Measurements from ENCODE around the gene ZC3H6. TPM values are rescaled to one million over a fixed set of nuclear protein-coding genes. Genes with fewer than 3 reads are reported as not detected.

ZC3H6 gene
- total and polyA plus RNA-seq, 2 donors (not counting 1 experiment from before 2014, with no cell fraction given), result 2.8 to 21.9 TPM

DNA sequence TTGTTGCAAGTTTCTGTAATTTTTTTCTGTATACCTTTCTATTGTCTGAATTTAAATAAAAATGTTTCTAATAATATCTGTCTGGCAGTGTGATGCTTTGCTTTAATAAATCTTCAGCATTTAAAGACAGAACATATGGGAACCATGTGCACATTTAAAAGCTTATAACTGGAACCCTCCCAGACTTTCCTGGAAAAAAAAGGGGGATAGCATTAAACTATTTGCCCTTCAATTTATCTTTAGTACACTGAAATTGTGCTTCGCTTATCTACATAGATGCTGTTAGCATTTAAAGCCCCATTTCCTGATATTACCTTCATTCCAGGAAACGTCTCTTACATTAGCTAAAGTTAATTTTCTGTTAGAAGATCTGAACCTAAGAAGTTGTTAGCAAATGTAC lies 64.6 kb downstream of the ZC3H6 start:
- no peak overlapping the region for H3K4me2 ChIP-seq (replicated peaks; ENCODE audit: low read depth, low read length, poor library complexity, severe bottlenecking)
- no peaks in the 10 kb centered on the region for H3K36me3 ChIP-seq (replicated peaks in 1 of 2; ENCODE audit: control extremely low read depth in 1 of 2, control insufficient read depth in 1 of 2, extremely low read depth in 1 of 2, insufficient read depth in 2 of 2, low read length in 1 of 2)
- intact Hi-C loops (cut with micrococcal nuclease), result no loop called here
- H3K79me2 ChIP-seq (ENCODE audit: control insufficient read depth, insufficient read depth, low read length), result no peaks in the 10 kb centered on the region
- no peaks in the 10 kb centered on the region for H3K27me3 ChIP-seq (replicated peaks in 1 of 4; ENCODE audit: control extremely low read depth in 1 of 4, control insufficient read depth in 3 of 4, insufficient read depth in 4 of 4, low read length in 3 of 4)
- DNase-seq (no peak), ATAC-seq (ENCODE audit: low read depth) (no peak)
- no peak overlapping the region for H3K9ac ChIP-seq (ENCODE audit: low read length)
- no peak for TF ChIP-seq EZH2 (IDR thresholded peaks at IDR 0.05; ENCODE audit: borderline replicate concordance, insufficient read depth, low read depth, low read length, poor library complexity, severe bottlenecking)
- TF ChIP-seq, protein P1, sequence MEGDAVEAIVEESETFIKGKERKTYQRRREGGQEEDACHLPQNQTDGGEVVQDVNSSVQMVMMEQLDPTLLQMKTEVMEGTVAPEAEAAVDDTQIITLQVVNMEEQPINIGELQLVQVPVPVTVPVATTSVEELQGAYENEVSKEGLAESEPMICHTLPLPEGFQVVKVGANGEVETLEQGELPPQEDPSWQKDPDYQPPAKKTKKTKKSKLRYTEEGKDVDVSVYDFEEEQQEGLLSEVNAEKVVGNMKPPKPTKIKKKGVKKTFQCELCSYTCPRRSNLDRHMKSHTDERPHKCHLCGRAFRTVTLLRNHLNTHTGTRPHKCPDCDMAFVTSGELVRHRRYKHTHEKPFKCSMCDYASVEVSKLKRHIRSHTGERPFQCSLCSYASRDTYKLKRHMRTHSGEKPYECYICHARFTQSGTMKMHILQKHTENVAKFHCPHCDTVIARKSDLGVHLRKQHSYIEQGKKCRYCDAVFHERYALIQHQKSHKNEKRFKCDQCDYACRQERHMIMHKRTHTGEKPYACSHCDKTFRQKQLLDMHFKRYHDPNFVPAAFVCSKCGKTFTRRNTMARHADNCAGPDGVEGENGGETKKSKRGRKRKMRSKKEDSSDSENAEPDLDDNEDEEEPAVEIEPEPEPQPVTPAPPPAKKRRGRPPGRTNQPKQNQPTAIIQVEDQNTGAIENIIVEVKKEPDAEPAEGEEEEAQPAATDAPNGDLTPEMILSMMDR (IDR thresholded peaks at IDR 0.05), result no peak
- H3K9me3 Mint-ChIP-seq (ENCODE audit: insufficient read depth), result no peaks in the 10 kb centered on the region
- no peak overlapping the region for H3K27ac ChIP-seq (ENCODE audit: low read length in 2 of 2)
- H3K27ac Mint-ChIP-seq, result no peak overlapping the region
- no peaks in the 10 kb centered on the region for H3K4me1 Mint-ChIP-seq
- H3K4me3 ChIP-seq (ENCODE audit: control extremely low read depth in 1 of 5, extremely low read depth in 1 of 5, insufficient read depth in 1 of 5, low read depth in 2 of 5, low read length in 4 of 5), result no peak overlapping the region
- H3K27me3 Mint-ChIP-seq, result no peaks in the 10 kb centered on the region
- POLR2A ChIA-PET, result no interaction called here
- H4K20me1 ChIP-seq (ENCODE audit: control insufficient read depth, insufficient read depth, low read length, poor library complexity, severe bottlenecking), result no peaks in the 10 kb centered on the region
- no peaks in the 10 kb centered on the region for H3K4me1 ChIP-seq (ENCODE audit: control insufficient read depth in 2 of 2, insufficient read depth in 2 of 2, low read length in 2 of 2)
- H2AFZ ChIP-seq (ENCODE audit: insufficient read depth, low read depth, low read length, poor library complexity, severe bottlenecking), result no peak overlapping the region
- no CpG with 5 or more reads among the region's 2 CpGs for WGBS (ENCODE audit: insufficient coverage)
- H3K9me3 ChIP-seq (ENCODE audit: control extremely low read depth in 1 of 3, control insufficient read depth in 2 of 3, insufficient read depth in 1 of 3, low read length in 2 of 3), result no peaks in the 10 kb centered on the region
- CTCF ChIA-PET, result no interaction called here
- H3K4me3 Mint-ChIP-seq, result no peak overlapping the region

GRCh38 chr2:112340475-112341267 lies 65.3 kb downstream of the ZC3H6 start:
- no peaks in the 10 kb centered on the region for H3K9me3 Mint-ChIP-seq (ENCODE audit: insufficient read depth)
- Histone ChIP-seq H3K4me1 (ENCODE audit: control insufficient read depth in 2 of 2, insufficient read depth in 2 of 2, low read length in 2 of 2) (no peaks in the 10 kb centered on the region), H3K4me2 (replicated peaks; ENCODE audit: low read depth, low read length, poor library complexity, severe bottlenecking) (no peak overlapping the region), H2AFZ (ENCODE audit: insufficient read depth, low read depth, low read length, poor library complexity, severe bottlenecking) (no peak overlapping the region), H3K36me3 (replicated peaks in 1 of 2; ENCODE audit: control extremely low read depth in 1 of 2, control insufficient read depth in 1 of 2, extremely low read depth in 1 of 2, insufficient read depth in 2 of 2, low read length in 1 of 2) (no peaks in the 10 kb centered on the region), H3K27me3 (replicated peaks in 1 of 4; ENCODE audit: control extremely low read depth in 1 of 4, control insufficient read depth in 3 of 4, insufficient read depth in 4 of 4, low read length in 3 of 4) (no peaks in the 10 kb centered on the region), H3K9ac (ENCODE audit: low read length) (no peak overlapping the region), H3K9me3 (ENCODE audit: control extremely low read depth in 1 of 3, control insufficient read depth in 2 of 3, insufficient read depth in 1 of 3, low read length in 2 of 3) (peaks cover 0 to under 1% (median 0%) of the 10 kb centered on the region in 3 donors), H3K79me2 (ENCODE audit: control insufficient read depth, insufficient read depth, low read length) (no peaks in the 10 kb centered on the region), H3K27ac (ENCODE audit: low read length in 2 of 2) (no peak overlapping the region), H4K20me1 (ENCODE audit: control insufficient read depth, insufficient read depth, low read length, poor library complexity, severe bottlenecking) (no peaks in the 10 kb centered on the region), H3K4me3 (ENCODE audit: control extremely low read depth in 1 of 5, extremely low read depth in 1 of 5, insufficient read depth in 1 of 5, low read depth in 2 of 5, low read length in 4 of 5) (no peak overlapping the region)
- DNase-seq, result no peak
- 97% methylated on average over 6 of the region's 9 CpGs for WGBS (ENCODE audit: insufficient coverage)
- H3K4me1 Mint-ChIP-seq, result no peaks in the 10 kb centered on the region
- CTCF ChIA-PET, result no interaction called here
- no peak for TF ChIP-seq EZH2 (IDR thresholded peaks at IDR 0.05; ENCODE audit: borderline replicate concordance, insufficient read depth, low read depth, low read length, poor library complexity, severe bottlenecking)
- TF ChIP-seq, protein P1 (IDR thresholded peaks at IDR 0.05), result no peak
- no peaks in the 10 kb centered on the region for H3K27me3 Mint-ChIP-seq
- no peak overlapping the region for H3K27ac Mint-ChIP-seq
- POLR2A ChIA-PET, result no interaction called here
- no peak for ATAC-seq (ENCODE audit: low read depth)
- no peak overlapping the region for H3K4me3 Mint-ChIP-seq
- intact Hi-C loops (cut with micrococcal nuclease), result no loop called here
